Tibial nerve (tissue), 3 donors: Measurements from ENCODE around the gene SMTNL2.

Experiments used
- POLR2A ChIP-seq, 2 donors: fragments of 450-650 bp; IDR thresholded peaks; one replicate each; pipeline ENCODE4 v1.6.1; 2017; ENCODE audit warnings: antibody characterized with exemption in 2 of 2, mild to moderate bottlenecking in 2 of 2, moderate library complexity in 2 of 2
- TF ChIP-seq, protein P1 (sequence below), 5 experiments: fragments of 200-600 bp in 3 of 5; fragments of 450-650 bp in 2 of 5; sonication (generic) in 3 of 5; IDR thresholded peaks; one replicate each; pipeline ENCODE4 v1.5.1; 2016 to 2019; ENCODE audit warnings: antibody characterized with exemption in 5 of 5, mild to moderate bottlenecking in 3 of 5, moderate library complexity in 2 of 5

- TF ChIP-seq, protein P1, sequence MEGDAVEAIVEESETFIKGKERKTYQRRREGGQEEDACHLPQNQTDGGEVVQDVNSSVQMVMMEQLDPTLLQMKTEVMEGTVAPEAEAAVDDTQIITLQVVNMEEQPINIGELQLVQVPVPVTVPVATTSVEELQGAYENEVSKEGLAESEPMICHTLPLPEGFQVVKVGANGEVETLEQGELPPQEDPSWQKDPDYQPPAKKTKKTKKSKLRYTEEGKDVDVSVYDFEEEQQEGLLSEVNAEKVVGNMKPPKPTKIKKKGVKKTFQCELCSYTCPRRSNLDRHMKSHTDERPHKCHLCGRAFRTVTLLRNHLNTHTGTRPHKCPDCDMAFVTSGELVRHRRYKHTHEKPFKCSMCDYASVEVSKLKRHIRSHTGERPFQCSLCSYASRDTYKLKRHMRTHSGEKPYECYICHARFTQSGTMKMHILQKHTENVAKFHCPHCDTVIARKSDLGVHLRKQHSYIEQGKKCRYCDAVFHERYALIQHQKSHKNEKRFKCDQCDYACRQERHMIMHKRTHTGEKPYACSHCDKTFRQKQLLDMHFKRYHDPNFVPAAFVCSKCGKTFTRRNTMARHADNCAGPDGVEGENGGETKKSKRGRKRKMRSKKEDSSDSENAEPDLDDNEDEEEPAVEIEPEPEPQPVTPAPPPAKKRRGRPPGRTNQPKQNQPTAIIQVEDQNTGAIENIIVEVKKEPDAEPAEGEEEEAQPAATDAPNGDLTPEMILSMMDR (IDR thresholded peaks at IDR 0.05) = no peak
- no peak for TF ChIP-seq POLR2A (IDR thresholded peaks at IDR 0.05)
Observed at GRCh38 chr17:4626734-4627256, 42.5 kb downstream of the SMTNL2 start.
